Natural killer cell (primary cell): ENCODE results near the gene SLC35G3. TPM values are rescaled to one million over a fixed set of nuclear protein-coding genes. Genes with fewer than 3 reads are reported as not detected.

Experiments used
- ATAC-seq, 3 donors: fragments of 150-1000 bp in 2 of 3; fragments of 200-7000 bp in 1 of 3; cut with Tn5 transposase; 1 replicate in 1 of 3; 2 replicates in 2 of 3; pipeline ENCODE4 v1.10.0; 2021; ENCODE audit warnings: mild to moderate bottlenecking in 2 of 3, moderate library complexity in 2 of 3
- DNase-seq, 2 donors: peaks; one replicate each; pipeline versions ENCODE4 v3.0.0 to v3.0.0-alpha.2; 2013 to 2021; ENCODE audit warnings: mixed read lengths in 1 of 2
- H3K27ac ChIP-seq: one replicate; pipeline ENCODE4 v1.5.1; 2013; ENCODE audit warnings: mild to moderate bottlenecking, low read length
- H3K27me3 ChIP-seq: one replicate; pipeline ENCODE4 v1.6.1; 2013; ENCODE audit warnings: low read length; ENCODE audit not compliant: control insufficient read depth, insufficient read depth
- H3K36me3 ChIP-seq: one replicate; pipeline ENCODE4 v1.6.1; 2013; ENCODE audit warnings: low read length; ENCODE audit not compliant: control insufficient read depth, insufficient read depth
- H3K4me1 ChIP-seq: one replicate; pipeline ENCODE4 v1.6.1; 2013; ENCODE audit warnings: low read length; ENCODE audit not compliant: control insufficient read depth, insufficient read depth
- H3K4me3 ChIP-seq: one replicate; pipeline ENCODE4 v1.5.1; 2013; ENCODE audit warnings: low read length
- H3K9me3 ChIP-seq: one replicate; pipeline ENCODE4 v1.6.1; 2013; ENCODE audit warnings: low read length; ENCODE audit not compliant: control insufficient read depth, insufficient read depth
- H3K27ac Mint-ChIP-seq, 2 donors: one replicate each; pipeline ENCODE4 v1.8.0; 2022; ENCODE audit warnings: mild to moderate bottlenecking in 2 of 2, mixed read lengths in 2 of 2, moderate library complexity in 1 of 2
- H3K27me3 Mint-ChIP-seq, 2 donors: one replicate each; pipeline ENCODE4 v1.8.0; 2022; ENCODE audit warnings: low read depth in 2 of 2, mixed read lengths in 2 of 2
- H3K36me3 Mint-ChIP-seq: one replicate; pipeline ENCODE4 v1.8.0; 2022; ENCODE audit warnings: mixed read lengths
- H3K4me1 Mint-ChIP-seq, 2 donors: one replicate each; pipeline ENCODE4 v1.8.0; 2022; ENCODE audit warnings: mixed read lengths in 2 of 2
- H3K4me3 Mint-ChIP-seq: one replicate; pipeline ENCODE4 v1.8.0; 2022; ENCODE audit warnings: mild to moderate bottlenecking, moderate library complexity, mixed read lengths
- H3K9me3 Mint-ChIP-seq, 2 donors: one replicate each; pipeline ENCODE4 v1.8.0; 2022; ENCODE audit warnings: mixed read lengths in 2 of 2
- WGBS: methylation state at CpG from one replicate; pipeline ENCODE4 v1.1.7; 2013; ENCODE audit warnings: missing lambda C conversion rate; ENCODE audit not compliant: insufficient coverage; 5-methylcytosine and 5-hydroxymethylcytosine counted together
- intact Hi-C: fragments of 100-400 bp; cut with micrococcal nuclease; formaldehyde crosslinking; loops from one replicate; pipeline ENCODE4 v1.14.2; 2022
- total RNA-seq, 4 donors: library from RNA; stranded (reverse); fragments of 120-200 nt in 1 of 4; gene quantifications; one replicate each; pipeline versions ENCODE4 v1.2.3 to v1.2.4, GENCODE V29; 2013 to 2022
- TF ChIP-seq, protein P1 (sequence below): fragments of 200-600 bp; IDR thresholded peaks from one replicate; pipeline ENCODE4 v1.8.0; 2022; ENCODE audit warnings: antibody characterized with exemption

SLC35G3 gene
- total RNA-seq, 3 donors from 2014 or later (not counting 1 experiment from before 2014, with no cell fraction given), result not detected

DNA sequence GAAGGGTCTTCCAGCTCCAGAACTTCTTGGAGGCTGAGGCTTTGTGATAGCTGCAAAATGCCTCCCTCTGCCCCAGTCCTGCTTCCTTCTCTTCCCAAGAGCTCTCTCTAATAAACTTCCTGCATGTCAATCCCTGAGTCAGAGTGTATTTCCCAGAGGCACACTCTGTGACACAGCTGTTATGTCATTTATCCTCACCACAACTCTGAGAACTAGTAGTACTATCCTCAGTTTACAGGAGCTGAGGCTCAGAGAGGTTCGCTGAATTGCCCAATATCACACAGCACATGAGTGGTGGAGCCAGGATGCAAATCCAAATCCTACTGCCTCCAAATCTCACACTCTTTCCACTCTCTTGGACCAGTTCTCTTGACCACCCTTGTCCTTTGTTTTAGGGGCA lies 26.5 kb downstream of the SLC35G3 start:
- TF ChIP-seq, protein P1, sequence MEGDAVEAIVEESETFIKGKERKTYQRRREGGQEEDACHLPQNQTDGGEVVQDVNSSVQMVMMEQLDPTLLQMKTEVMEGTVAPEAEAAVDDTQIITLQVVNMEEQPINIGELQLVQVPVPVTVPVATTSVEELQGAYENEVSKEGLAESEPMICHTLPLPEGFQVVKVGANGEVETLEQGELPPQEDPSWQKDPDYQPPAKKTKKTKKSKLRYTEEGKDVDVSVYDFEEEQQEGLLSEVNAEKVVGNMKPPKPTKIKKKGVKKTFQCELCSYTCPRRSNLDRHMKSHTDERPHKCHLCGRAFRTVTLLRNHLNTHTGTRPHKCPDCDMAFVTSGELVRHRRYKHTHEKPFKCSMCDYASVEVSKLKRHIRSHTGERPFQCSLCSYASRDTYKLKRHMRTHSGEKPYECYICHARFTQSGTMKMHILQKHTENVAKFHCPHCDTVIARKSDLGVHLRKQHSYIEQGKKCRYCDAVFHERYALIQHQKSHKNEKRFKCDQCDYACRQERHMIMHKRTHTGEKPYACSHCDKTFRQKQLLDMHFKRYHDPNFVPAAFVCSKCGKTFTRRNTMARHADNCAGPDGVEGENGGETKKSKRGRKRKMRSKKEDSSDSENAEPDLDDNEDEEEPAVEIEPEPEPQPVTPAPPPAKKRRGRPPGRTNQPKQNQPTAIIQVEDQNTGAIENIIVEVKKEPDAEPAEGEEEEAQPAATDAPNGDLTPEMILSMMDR, result no peak
- intact Hi-C loops, result no loop called here
- Histone ChIP-seq H3K36me3 (no peaks in the 10 kb centered on the region), H3K4me3 (no peak overlapping the region), H3K4me1 (peaks cover 18% of the 10 kb centered on the region), H3K9me3 (no peaks in the 10 kb centered on the region), H3K27me3 (no peaks in the 10 kb centered on the region), H3K27ac (no peak overlapping the region)
- no peak for DNase-seq
- Mint-ChIP-seq H3K27ac (no peak overlapping the region), H3K9me3 (no peaks in the 10 kb centered on the region), H3K36me3 (no peaks in the 10 kb centered on the region), H3K4me3 (no peak overlapping the region), H3K27me3 (no peaks in the 10 kb centered on the region), H3K4me1 (peaks cover 13 to 21% of the 10 kb centered on the region in 2 donors)
- WGBS, result 94% methylated on average over 1 of the region's 1 CpG
- no peak for ATAC-seq

DNA sequence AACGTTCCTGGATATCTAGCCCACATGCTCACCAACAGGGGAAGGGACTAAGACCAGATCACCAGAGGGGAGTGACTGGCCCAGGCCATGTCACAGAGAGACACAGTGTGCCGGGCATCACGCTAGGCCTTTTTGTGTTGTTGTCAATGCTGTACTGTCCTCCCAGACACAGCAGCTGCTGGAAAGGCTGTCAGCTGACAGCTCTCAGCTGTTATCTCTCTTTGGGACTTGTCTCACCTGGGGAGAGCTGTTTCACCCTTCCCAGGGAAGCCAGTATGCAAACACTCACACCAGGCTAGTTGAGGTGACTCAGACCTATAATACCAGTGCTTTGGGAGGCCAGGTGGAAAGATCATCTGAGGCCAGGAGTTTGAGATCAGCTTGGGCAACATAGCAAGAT lies 27.1 kb downstream of the SLC35G3 start:
- DNase-seq, result peak in 1 of 2 donors; percentile 10
- ATAC-seq, result no peak
- Histone ChIP-seq H3K4me3 (no peak overlapping the region), H3K27me3 (no peaks in the 10 kb centered on the region), H3K9me3 (no peaks in the 10 kb centered on the region), H3K27ac (no peak overlapping the region), H3K36me3 (no peaks in the 10 kb centered on the region), H3K4me1 (peaks cover 20% of the 10 kb centered on the region)
- intact Hi-C loops, result no loop called here
- Mint-ChIP-seq H3K4me1 (peaks cover 16 to 21% of the 10 kb centered on the region in 2 donors), H3K27me3 (no peaks in the 10 kb centered on the region), H3K27ac (no peak overlapping the region), H3K4me3 (no peak overlapping the region), H3K9me3 (no peaks in the 10 kb centered on the region), H3K36me3 (no peaks in the 10 kb centered on the region)
- TF ChIP-seq, protein P1, result no peak
- WGBS, result 83% methylated on average over 3 of the region's 3 CpGs

DNA sequence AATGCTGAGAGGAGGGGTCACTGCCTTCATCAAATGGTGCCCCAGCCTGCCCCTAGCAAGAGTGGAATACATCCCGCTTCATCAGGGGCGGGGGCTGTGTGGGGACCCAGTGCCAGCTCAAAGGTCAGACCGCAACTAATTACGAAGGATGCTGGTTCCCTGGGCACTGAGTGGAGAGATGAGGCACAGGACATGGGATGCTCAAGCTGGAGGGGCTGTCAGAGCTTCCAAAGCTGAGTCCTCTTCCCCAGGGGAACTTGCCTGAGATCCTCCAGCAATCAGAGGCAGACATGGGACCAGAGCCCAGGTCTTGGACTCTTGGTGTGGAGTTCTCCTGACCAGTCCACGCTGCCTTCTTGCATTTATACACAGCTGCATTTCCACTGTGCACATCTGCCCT lies 27.7 kb downstream of the SLC35G3 start:
- Histone ChIP-seq H3K4me3 (no peak overlapping the region), H3K9me3 (no peaks in the 10 kb centered on the region), H3K36me3 (no peaks in the 10 kb centered on the region), H3K27ac (no peak overlapping the region), H3K4me1 (peaks cover 21% of the 10 kb centered on the region), H3K27me3 (no peaks in the 10 kb centered on the region)
- peak in 1 of 2 donors; percentile 7 for DNase-seq
- intact Hi-C loops, result no loop called here
- H3K4me1 Mint-ChIP-seq, result peaks cover 17 to 24% of the 10 kb centered on the region in 2 donors
- H3K27me3 Mint-ChIP-seq, result no peaks in the 10 kb centered on the region
- H3K4me3 Mint-ChIP-seq, result no peak overlapping the region
- no peak overlapping the region for H3K27ac Mint-ChIP-seq
- H3K36me3 Mint-ChIP-seq, result no peaks in the 10 kb centered on the region
- WGBS, result 74% methylated on average over 5 of the region's 5 CpGs
- no peaks in the 10 kb centered on the region for H3K9me3 Mint-ChIP-seq
- no peak for ATAC-seq
- TF ChIP-seq, protein P1, result no peak

DNA sequence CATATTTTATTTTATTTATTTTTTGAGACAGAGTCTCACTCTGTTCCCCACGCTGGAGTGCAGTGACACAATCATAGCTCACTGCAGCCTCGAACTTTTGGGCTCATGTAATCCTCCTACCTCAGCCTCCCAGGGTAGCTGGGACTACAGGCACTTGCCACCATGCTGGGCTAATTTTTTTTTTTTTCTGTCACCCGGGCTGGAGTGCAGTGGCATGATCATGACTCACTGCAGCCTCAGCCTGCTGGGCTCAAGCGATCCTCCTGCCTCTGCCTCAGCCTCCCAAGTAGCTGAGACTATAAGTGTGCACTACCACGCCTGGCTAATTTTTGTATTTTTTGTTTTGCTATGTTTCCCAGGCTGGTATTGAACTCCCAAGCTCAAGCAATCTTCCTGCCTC lies 29.5 kb downstream of the SLC35G3 start:
- Histone ChIP-seq H3K27me3 (no peaks in the 10 kb centered on the region), H3K27ac (no peak overlapping the region), H3K4me1 (peaks cover 33% of the 10 kb centered on the region), H3K4me3 (no peak overlapping the region), H3K9me3 (no peaks in the 10 kb centered on the region), H3K36me3 (no peaks in the 10 kb centered on the region)
- H3K27me3 Mint-ChIP-seq, result no peaks in the 10 kb centered on the region
- TF ChIP-seq, protein P1, result no peak
- intact Hi-C loops, result loop anchor here (5.0 kb wide), 2 partner anchors 268 to 283 kb away; partner anchors contain the start of genes SLFN12 and SLFN13
- H3K4me3 Mint-ChIP-seq, result no peak overlapping the region
- H3K36me3 Mint-ChIP-seq, result no peaks in the 10 kb centered on the region
- H3K9me3 Mint-ChIP-seq, result no peaks in the 10 kb centered on the region
- WGBS, result 85% methylated on average over 5 of the region's 5 CpGs
- ATAC-seq (no peak), DNase-seq (no peak)
- peaks cover 31 to 37% of the 10 kb centered on the region in 2 donors for H3K4me1 Mint-ChIP-seq
- peak overlapping the region in 1 of 2 donors; percentile 40 for H3K27ac Mint-ChIP-seq
